Activated naive CD8-positive, alpha-beta T cell (primary cell): ENCODE measurements around the gene CH25H.
"Not testable (repeated sequence)": the region's sequence is repeated elsewhere in the genome, so short reads cannot be mapped to it uniquely, and the experiment has no call there.

Experiments used
- H3K27ac Mint-ChIP-seq: one replicate; pipeline ENCODE4 v1.8.0; 2021; ENCODE audit warnings: mixed read lengths
- H3K27me3 Mint-ChIP-seq: one replicate; pipeline ENCODE4 v1.8.0; 2021; ENCODE audit warnings: mixed read lengths
- H3K36me3 Mint-ChIP-seq: one replicate; pipeline ENCODE4 v1.8.0; 2021; ENCODE audit warnings: mixed read lengths
- H3K4me1 Mint-ChIP-seq: one replicate; pipeline ENCODE4 v1.8.0; 2021; ENCODE audit warnings: low read depth, mixed read lengths
- H3K4me3 Mint-ChIP-seq: one replicate; pipeline ENCODE4 v1.8.0; 2021; ENCODE audit warnings: mild to moderate bottlenecking, mixed read lengths
- H3K9me3 Mint-ChIP-seq: one replicate; pipeline ENCODE4 v1.8.0; 2021; ENCODE audit warnings: low read depth, mixed read lengths

CH25H gene, protein sequence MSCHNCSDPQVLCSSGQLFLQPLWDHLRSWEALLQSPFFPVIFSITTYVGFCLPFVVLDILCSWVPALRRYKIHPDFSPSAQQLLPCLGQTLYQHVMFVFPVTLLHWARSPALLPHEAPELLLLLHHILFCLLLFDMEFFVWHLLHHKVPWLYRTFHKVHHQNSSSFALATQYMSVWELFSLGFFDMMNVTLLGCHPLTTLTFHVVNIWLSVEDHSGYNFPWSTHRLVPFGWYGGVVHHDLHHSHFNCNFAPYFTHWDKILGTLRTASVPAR

DNA sequence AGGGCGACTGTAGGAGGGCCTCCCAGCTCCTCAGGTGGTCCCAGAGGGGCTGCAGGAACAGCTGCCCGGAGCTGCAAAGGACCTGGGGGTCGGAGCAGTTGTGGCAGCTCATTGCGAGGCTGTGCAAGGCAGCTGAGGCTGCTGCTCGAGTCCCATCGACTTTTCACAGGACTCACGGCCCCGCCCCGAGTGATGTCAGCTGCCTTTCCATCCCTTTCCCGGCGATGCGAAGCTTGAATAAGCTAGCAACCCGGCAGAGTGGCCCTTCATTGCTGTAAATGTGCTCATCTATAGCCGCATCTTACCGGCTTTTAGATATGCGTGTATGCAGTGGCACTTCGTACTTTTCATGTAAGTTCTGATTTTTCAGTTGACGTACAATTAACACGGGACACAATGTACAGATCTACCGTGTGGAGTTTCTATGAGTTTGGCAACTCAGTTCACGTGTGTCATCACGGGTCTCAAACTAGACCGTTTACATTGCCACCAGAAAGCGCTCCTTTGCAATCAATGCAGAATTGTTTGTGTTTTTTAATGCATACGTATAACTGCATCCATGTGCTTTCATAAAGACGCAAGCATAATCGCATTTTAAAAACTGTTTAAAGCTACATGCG is at the start of gene CH25H:
Gene CH25H, minus strand, starts transcription at position 137 of the 620 bp plus-strand sequence. Its CDS starts 25 bp downstream, at position 112.
- peaks cover 15% of the 10 kb centered on the region for H3K4me1 Mint-ChIP-seq
- H3K36me3 Mint-ChIP-seq: no peaks in the 10 kb centered on the region
- no peak within 1 kb of the TSS for H3K27ac Mint-ChIP-seq
- H3K4me3 Mint-ChIP-seq: peak within 1 kb of the TSS; percentile 89
- peaks cover 24% of the 10 kb centered on the region for H3K27me3 Mint-ChIP-seq
- no peaks in the 10 kb centered on the region for H3K9me3 Mint-ChIP-seq

- Mint-ChIP-seq H3K4me3 (no peak overlapping the region), H3K36me3 (peaks cover 7% of the 10 kb centered on the region), H3K27me3 (peaks cover 7% of the 10 kb centered on the region), H3K9me3 (peaks cover 7% of the 10 kb centered on the region), H3K4me1 (peaks cover 15% of the 10 kb centered on the region), H3K27ac (no peak overlapping the region)
These were observed 49.2 kb upstream of the CH25H start for GRCh38 chr10:89256340-89256739.

- no peak overlapping the region for H3K4me3 Mint-ChIP-seq
- H3K27ac Mint-ChIP-seq: no peak overlapping the region
- H3K36me3 Mint-ChIP-seq: peaks cover 7% of the 10 kb centered on the region
- H3K9me3 Mint-ChIP-seq: peaks cover 7% of the 10 kb centered on the region
- peaks cover 7% of the 10 kb centered on the region for H3K27me3 Mint-ChIP-seq
- H3K4me1 Mint-ChIP-seq: peaks cover 19% of the 10 kb centered on the region
These were observed 48.7 kb upstream of the CH25H start for GRCh38 chr10:89255793-89256192.

DNA sequence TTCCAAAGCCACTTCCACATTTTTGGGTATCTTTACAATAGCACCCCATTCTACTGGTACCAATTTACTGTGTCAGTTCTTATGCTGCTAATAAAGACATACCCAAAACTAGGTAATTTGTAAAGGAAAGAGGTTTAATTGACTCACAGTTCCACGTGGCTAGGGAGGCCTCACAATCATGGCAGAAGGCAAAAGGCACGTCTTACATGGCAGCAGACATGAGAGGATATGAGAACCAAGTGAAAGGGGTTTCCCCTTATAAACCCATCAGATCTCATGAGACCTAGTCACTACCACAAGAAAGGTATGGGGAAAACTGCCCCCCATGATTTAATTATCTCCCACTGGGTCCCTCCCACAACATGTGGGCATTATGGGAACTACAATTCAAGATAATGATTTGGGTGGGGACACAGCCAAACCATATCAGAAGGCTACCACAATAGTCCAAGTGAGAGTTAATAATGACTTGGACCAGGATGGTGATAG is 48.0 kb upstream of the CH25H start:
- not testable (repeated sequence) for H3K36me3 Mint-ChIP-seq, H3K27me3 Mint-ChIP-seq, H3K9me3 Mint-ChIP-seq
- Mint-ChIP-seq H3K4me1 (peaks cover 21% of the 10 kb centered on the region), H3K4me3 (peak overlapping the region; percentile 35), H3K27ac (peak overlapping the region; percentile 11)

- Mint-ChIP-seq H3K27ac (peak overlapping the region; percentile 61), H3K4me3 (peak overlapping the region; percentile 30), H3K27me3 (peaks cover under 1% of the 10 kb centered on the region), H3K4me1 (peaks cover 35% of the 10 kb centered on the region), H3K36me3 (peaks cover 7% of the 10 kb centered on the region), H3K9me3 (peaks cover 7% of the 10 kb centered on the region)
These were observed 45.1 kb upstream of the CH25H start for GRCh38 chr10:89252225-89252585.

DNA sequence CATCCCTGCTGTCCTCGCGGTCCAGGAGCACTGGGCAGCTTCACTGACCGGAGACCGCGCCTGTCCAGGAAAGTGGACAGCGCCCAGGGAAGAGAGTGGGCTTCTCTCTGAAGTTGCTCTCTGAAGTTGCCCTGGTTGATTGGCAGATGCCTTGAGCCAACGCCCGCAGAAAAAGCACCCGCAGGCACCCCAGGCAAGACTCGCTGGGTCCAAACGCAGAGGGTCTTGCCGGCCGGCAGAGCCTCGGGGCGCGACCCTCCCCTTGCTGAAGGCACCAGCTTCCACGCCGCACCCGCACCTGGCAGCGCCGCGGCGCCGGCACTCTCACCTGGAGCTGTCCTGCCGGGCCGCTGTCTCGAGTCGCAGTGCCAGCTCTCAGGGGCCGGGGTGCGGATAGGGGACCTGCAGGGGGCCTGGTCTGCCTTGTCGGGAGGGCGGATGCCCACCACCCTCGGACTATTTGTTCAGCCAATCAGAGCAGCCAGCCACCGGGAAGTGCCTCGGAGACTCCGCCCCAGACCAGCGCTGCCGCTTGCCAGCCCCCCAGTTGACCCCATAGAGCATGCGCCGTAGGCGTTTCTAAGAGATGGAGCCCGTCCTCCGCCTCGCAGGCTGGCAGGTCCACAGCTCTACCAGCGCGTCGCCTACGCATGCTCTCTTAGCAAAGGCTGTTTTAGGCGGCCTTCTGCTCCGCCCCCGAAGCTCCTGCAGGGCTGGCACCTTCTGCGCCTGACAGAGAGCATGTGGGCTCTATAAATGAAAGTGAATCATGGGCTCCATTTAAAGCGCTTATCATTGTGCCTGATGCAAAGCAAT is 44.5 kb upstream of the CH25H start, which contains the start of gene LIPA:
Gene LIPA, minus strand, starts transcription at position 367 of the 816 bp plus-strand sequence. CDS start 4,127 bp downstream, outside the sequence.
- no peaks in the 10 kb centered on the region for H3K27me3 Mint-ChIP-seq
- peaks cover 7% of the 10 kb centered on the region for H3K9me3 Mint-ChIP-seq
- H3K4me3 Mint-ChIP-seq: peak within 1 kb of the TSS; percentile 90
- peak within 1 kb of the TSS; percentile 64 for H3K27ac Mint-ChIP-seq
- H3K4me1 Mint-ChIP-seq: peaks cover 35% of the 10 kb centered on the region
- peaks cover 7% of the 10 kb centered on the region for H3K36me3 Mint-ChIP-seq

DNA sequence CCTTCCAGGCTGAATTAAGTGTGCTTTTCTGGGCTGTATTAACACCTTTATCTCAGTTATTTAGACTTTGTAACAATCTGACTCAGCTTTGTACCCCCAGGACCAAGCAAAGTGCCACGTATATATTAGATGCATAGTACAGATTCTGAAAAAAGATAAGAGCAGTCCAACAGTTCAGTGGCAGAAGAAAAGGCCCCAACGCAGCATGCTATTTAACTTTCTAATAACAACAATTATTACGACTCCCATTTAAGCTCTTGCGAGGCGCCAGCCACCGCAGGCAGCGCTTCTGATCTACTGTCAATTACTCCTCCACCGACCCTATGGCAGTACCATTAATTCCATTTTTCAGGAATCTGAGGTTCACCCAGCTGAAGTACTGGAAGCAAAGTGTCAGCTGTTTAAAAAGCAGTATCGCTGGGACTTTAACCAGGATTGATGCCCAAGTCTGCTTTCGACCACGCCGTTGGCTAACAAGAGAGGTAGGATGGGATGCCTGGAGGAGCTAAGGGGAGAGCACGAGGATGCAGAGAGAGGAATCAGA is 43.8 kb upstream of the CH25H start:
- Mint-ChIP-seq H3K4me1 (peaks cover 35% of the 10 kb centered on the region), H3K27ac (peak overlapping the region; percentile 58), H3K4me3 (peak overlapping the region; percentile 90), H3K27me3 (no peaks in the 10 kb centered on the region), H3K9me3 (peaks cover 7% of the 10 kb centered on the region), H3K36me3 (peaks cover 7% of the 10 kb centered on the region)

GRCh38 chr10:89248990-89249389 is 41.9 kb upstream of the CH25H start:
- no peak overlapping the region for H3K27ac Mint-ChIP-seq
- H3K36me3 Mint-ChIP-seq: peaks cover 2% of the 10 kb centered on the region
- H3K4me1 Mint-ChIP-seq: peaks cover 29% of the 10 kb centered on the region
- no peaks in the 10 kb centered on the region for H3K9me3 Mint-ChIP-seq
- H3K4me3 Mint-ChIP-seq: no peak overlapping the region
- no peaks in the 10 kb centered on the region for H3K27me3 Mint-ChIP-seq

DNA sequence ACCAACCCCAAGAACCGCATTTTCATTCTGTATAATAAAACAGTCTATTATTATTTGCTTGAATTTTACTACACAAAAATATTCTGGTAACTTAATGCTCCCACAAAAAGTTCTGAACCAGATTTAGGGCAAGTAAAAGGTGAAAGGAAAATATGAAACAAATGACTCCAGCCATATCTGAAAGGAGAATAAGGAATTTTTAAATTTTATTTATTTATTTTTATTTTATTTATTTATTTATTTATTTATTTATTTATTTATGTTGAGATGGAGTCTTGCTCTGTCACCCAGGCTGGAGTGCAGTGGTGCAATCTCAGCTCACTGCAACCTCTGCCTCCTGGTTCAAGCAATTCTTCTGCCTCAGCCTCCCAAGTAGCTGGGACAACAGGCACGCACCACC is 40.5 kb upstream of the CH25H start:
- peaks cover 33% of the 10 kb centered on the region for H3K4me1 Mint-ChIP-seq
- not testable (repeated sequence) for H3K4me3 Mint-ChIP-seq, H3K27me3 Mint-ChIP-seq, H3K9me3 Mint-ChIP-seq, H3K27ac Mint-ChIP-seq, H3K36me3 Mint-ChIP-seq

DNA sequence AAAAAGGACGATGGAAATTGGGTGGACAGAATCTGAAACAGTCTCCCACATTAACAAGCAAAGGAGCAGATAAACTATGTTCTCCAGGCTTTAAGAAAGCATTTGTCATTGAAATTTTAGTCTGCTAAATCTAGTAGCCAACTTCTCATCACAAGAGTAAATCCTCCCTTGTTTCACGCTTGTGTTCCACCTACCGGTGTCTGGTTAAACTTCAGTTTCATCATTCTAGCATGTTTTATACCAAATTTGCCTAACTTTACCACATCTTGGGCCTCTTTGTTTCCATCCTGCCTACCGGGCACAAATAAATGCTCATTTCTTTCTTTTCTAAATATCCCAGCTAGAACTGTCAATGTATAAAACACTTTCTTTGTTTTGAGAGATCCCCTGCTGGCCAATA is 38.7 kb upstream of the CH25H start:
- no peaks in the 10 kb centered on the region for H3K27me3 Mint-ChIP-seq
- H3K9me3 Mint-ChIP-seq: no peaks in the 10 kb centered on the region
- no peak overlapping the region for H3K4me3 Mint-ChIP-seq
- H3K27ac Mint-ChIP-seq: no peak overlapping the region
- H3K36me3 Mint-ChIP-seq: peaks cover 5% of the 10 kb centered on the region
- H3K4me1 Mint-ChIP-seq: peaks cover 26% of the 10 kb centered on the region

- peaks cover 7% of the 10 kb centered on the region for H3K36me3 Mint-ChIP-seq
- H3K27ac Mint-ChIP-seq: peak overlapping the region; percentile 38
- no peaks in the 10 kb centered on the region for H3K27me3 Mint-ChIP-seq
These were observed 35.9 kb upstream of the CH25H start for GRCh38 chr10:89242840-89243568.

DNA sequence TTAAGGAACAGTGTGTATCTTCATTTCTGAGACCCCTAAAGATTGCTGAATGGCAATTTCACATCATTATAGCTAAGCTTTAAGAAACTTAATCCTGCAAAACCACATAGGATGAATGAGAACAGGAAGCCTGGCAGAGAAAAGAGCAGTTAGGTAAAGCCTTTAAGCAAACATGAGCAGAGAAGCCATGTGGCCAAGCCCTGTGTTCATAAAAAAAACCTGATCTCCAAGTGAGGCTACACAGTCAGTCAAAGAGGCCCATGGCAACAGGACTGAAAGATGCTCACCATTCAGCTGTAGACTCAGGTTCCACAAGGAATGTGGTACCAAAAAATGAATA is 35.2 kb upstream of the CH25H start:
- Mint-ChIP-seq H3K27me3 (no peaks in the 10 kb centered on the region), H3K36me3 (peaks cover 9% of the 10 kb centered on the region), H3K27ac (no peak overlapping the region), H3K4me3 (no peak overlapping the region), H3K4me1 (peaks cover 5% of the 10 kb centered on the region), H3K9me3 (no peaks in the 10 kb centered on the region)

More at GRCh38 chr10:89242840-89243568, 35.9 kb upstream of the CH25H start:
- Mint-ChIP-seq H3K4me1 (peaks cover 8% of the 10 kb centered on the region), H3K4me3 (no peak overlapping the region), H3K9me3 (no peaks in the 10 kb centered on the region)

DNA sequence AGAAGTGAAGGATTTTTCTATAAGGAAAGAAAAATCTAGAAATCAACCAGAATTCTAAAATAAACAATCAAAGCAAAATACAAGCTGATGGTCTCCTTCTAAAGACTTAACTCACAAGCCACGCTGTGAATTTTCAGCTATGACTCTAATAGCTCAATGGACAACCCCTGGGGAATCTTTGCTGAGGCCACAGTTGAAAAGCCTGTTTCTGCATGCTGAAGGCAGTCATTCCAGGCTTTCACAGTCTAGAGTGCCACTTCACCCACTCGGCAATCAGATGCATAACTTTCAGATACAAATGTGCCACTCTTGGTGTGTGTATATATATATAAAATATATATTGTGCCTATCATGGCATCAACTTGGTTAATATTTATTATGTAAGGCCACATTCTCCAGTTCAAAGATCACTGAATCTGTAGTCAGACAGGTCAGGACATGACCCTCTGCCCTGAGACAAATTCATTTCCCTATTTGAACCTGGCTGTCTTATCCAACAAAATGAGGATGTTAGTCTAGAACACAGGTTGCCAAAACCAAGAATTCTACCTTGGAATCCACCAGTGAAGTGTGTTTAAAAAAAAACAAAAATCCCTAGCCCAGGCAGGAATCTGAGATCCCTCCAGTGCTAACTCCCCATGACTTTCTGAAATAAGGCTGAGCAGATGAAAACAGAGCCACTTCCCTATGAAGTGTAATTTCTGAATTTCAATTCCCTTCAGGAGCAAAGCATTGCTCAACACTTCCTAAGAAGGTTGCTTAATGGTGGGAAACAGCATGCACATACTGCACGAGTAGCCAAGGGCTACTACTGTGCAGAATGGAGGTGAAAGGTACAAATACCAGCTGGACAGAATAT is 34.6 kb upstream of the CH25H start:
- peaks cover 9% of the 10 kb centered on the region for H3K36me3 Mint-ChIP-seq
- H3K4me1 Mint-ChIP-seq: peaks cover 5% of the 10 kb centered on the region
- no peak overlapping the region for H3K27ac Mint-ChIP-seq
- no peaks in the 10 kb centered on the region for H3K27me3 Mint-ChIP-seq
- H3K4me3 Mint-ChIP-seq: no peak overlapping the region
- no peaks in the 10 kb centered on the region for H3K9me3 Mint-ChIP-seq

DNA sequence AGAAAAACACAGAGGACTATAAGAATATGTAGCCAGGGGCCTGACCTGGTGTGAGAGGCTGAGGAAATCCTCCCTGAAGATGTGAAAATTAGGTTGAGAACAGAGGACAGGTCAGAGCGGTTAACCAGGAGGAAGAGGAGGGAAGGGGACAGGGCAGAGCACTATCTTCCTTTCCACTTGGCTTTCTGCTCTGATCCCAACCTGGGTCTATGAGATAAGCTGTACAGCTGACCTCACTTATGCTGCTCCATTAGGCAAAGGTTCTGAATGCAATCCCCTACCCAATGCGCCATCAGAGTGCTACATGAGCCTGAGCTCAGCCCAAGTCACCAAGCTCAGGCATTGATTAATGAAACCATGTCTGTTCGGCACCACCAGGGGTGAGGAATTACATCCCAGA is 33.9 kb upstream of the CH25H start:
- Mint-ChIP-seq H3K4me1 (peaks cover 5% of the 10 kb centered on the region), H3K36me3 (peaks cover 13% of the 10 kb centered on the region), H3K27ac (no peak overlapping the region), H3K9me3 (no peaks in the 10 kb centered on the region), H3K27me3 (no peaks in the 10 kb centered on the region), H3K4me3 (no peak overlapping the region)
